ENCODE measurements around the gene IQSEC2.

- no peak for TF ChIP-seq CTCF (IDR thresholded peaks at IDR 0.05 in 2 of 3, conservative IDR thresholded peaks at IDR 0.05 in 1 of 3; ENCODE audit: borderline replicate concordance in 1 of 3, insufficient read depth in 1 of 3, low read depth in 2 of 3, low read length in 2 of 3)
- no peak for TF ChIP-seq SP1 (IDR thresholded peaks at IDR 0.05; ENCODE audit: low read depth)
Observed at GRCh38 chrX:53313728-53314105, 32.3 kb upstream of the IQSEC2 start.

Data from HCT116 (cell line).